WTC11 (cell line): ENCODE results near the gene TBC1D17. TPM values are rescaled to one million over a fixed set of nuclear protein-coding genes. Genes with fewer than 3 reads are reported as not detected.

Experiments
- ATF3 ChIP-seq: sonication (generic); formaldehyde crosslinking; conservative IDR thresholded peaks from 2 replicates; pipeline ENCODE4 v1.8.1; 2022; ENCODE audit warnings: mild to moderate bottlenecking, missing genetic modification reagents
- CREM ChIP-seq: sonication (generic); formaldehyde crosslinking; IDR thresholded peaks from 2 replicates; pipeline ENCODE4 v1.8.1; 2022; ENCODE audit warnings: mild to moderate bottlenecking, missing genetic modification reagents, moderate library complexity
- E2F4 ChIP-seq: sonication (generic); formaldehyde crosslinking; IDR thresholded peaks from 2 replicates; pipeline ENCODE4 v1.8.1; 2022; ENCODE audit warnings: low read depth, mild to moderate bottlenecking, moderate library complexity, missing genetic modification reagents, borderline replicate concordance
- EMX1 ChIP-seq: fragments of 250-450 bp; sonication (Bioruptor Pico); IDR thresholded peaks from 2 replicates; pipeline ENCODE4 v1.8.0; 2021; ENCODE audit warnings: mild to moderate bottlenecking
- FOXJ3 ChIP-seq: sonication (generic); formaldehyde crosslinking; IDR thresholded peaks from 2 replicates; pipeline ENCODE4 v1.9.0; 2021; ENCODE audit warnings: missing genetic modification reagents, mild to moderate bottlenecking, borderline replicate concordance
- FOXP1 ChIP-seq: sonication (generic); formaldehyde crosslinking; IDR thresholded peaks from 2 replicates; pipeline ENCODE4 v1.8.0; 2022; ENCODE audit warnings: missing genetic modification reagents, mild to moderate bottlenecking, moderate library complexity, borderline replicate concordance
- FOXP4 ChIP-seq: sonication (generic); formaldehyde crosslinking; IDR thresholded peaks from 2 replicates; pipeline ENCODE4 v1.8.0; 2022; ENCODE audit warnings: mild to moderate bottlenecking, missing genetic modification reagents
- GRHL2 ChIP-seq: fragments of 250-450 bp; sonication (Bioruptor Pico); IDR thresholded peaks from 2 replicates; pipeline ENCODE4 v1.8.0; 2022; ENCODE audit warnings: mild to moderate bottlenecking, moderate library complexity; ENCODE audit not compliant: insufficient replicate concordance, severe bottlenecking
- IRF2 ChIP-seq: sonication (generic); formaldehyde crosslinking; IDR thresholded peaks from 2 replicates; pipeline ENCODE4 v1.8.0; 2022; ENCODE audit warnings: low read depth, missing genetic modification reagents, borderline replicate concordance
- MXD4 ChIP-seq: fragments of 250-450 bp; sonication (Bioruptor Pico); IDR thresholded peaks from 2 replicates; pipeline ENCODE4 v1.8.0; 2021; ENCODE audit warnings: mild to moderate bottlenecking, moderate library complexity, borderline replicate concordance
- NR3C1 ChIP-seq: sonication (generic); formaldehyde crosslinking; conservative IDR thresholded peaks from 2 replicates; pipeline ENCODE4 v1.8.1; 2023; ENCODE audit warnings: low read depth, mild to moderate bottlenecking, missing genetic modification reagents
- RELA ChIP-seq: sonication (generic); formaldehyde crosslinking; IDR thresholded peaks from 2 replicates; pipeline ENCODE4 v1.8.1; 2022; ENCODE audit warnings: missing genetic modification reagents, mild to moderate bottlenecking, borderline replicate concordance
- SMAD3 ChIP-seq: sonication (generic); formaldehyde crosslinking; IDR thresholded peaks from 2 replicates; pipeline ENCODE4 v1.8.0; 2022; ENCODE audit warnings: missing genetic modification reagents, mild to moderate bottlenecking, borderline replicate concordance
- ZBTB43 ChIP-seq: sonication (generic); formaldehyde crosslinking; IDR thresholded peaks from 2 replicates; pipeline ENCODE4 v1.8.1; 2023; ENCODE audit warnings: mild to moderate bottlenecking, missing genetic modification reagents
- ZNF232 ChIP-seq: sonication (generic); formaldehyde crosslinking; IDR thresholded peaks from 2 replicates; pipeline ENCODE4 v1.8.0; 2022; ENCODE audit warnings: mild to moderate bottlenecking, missing genetic modification reagents
- ZNF263 ChIP-seq: sonication (generic); formaldehyde crosslinking; IDR thresholded peaks from 2 replicates; pipeline ENCODE4 v1.8.1; 2022; ENCODE audit warnings: low read depth, mild to moderate bottlenecking, moderate library complexity, missing genetic modification reagents
- ZNF317 ChIP-seq: sonication (generic); formaldehyde crosslinking; IDR thresholded peaks from 2 replicates; pipeline ENCODE4 v1.8.1; 2023; ENCODE audit warnings: low read depth, mild to moderate bottlenecking, moderate library complexity, missing genetic modification reagents, borderline replicate concordance
- ZNF396 ChIP-seq: fragments of 250-450 bp; sonication (Bioruptor Pico); IDR thresholded peaks from 2 replicates; pipeline ENCODE4 v1.8.0; 2021; ENCODE audit warnings: mild to moderate bottlenecking, moderate library complexity, borderline replicate concordance
- ZNF416 ChIP-seq: fragments of 250-450 bp; sonication (Bioruptor Pico); IDR thresholded peaks from 2 replicates; pipeline ENCODE4 v1.9.0; 2021; ENCODE audit warnings: mild to moderate bottlenecking, inconsistent platforms
- ZNF671 ChIP-seq: fragments of 250-450 bp; sonication (Bioruptor Pico); IDR thresholded peaks from 2 replicates; pipeline ENCODE4 v1.8.0; 2021; ENCODE audit warnings: mild to moderate bottlenecking
- total RNA-seq: library from RNA; stranded (reverse); gene quantifications from 3 replicates; pipeline ENCODE4 v1.2.3, GENCODE V29; 2021
- TF ChIP-seq, protein P1 (sequence below): fragments of 250-450 bp; sonication (Bioruptor Pico); IDR thresholded peaks from 2 replicates; pipeline ENCODE4 v1.9.0; 2021; ENCODE audit warnings: moderate library complexity, mild to moderate bottlenecking, inconsistent platforms, borderline replicate concordance
- TF ChIP-seq, protein P2 (sequence below): sonication (generic); formaldehyde crosslinking; IDR thresholded peaks from 2 replicates; pipeline ENCODE4 v1.8.0; 2022; ENCODE audit warnings: mild to moderate bottlenecking, missing genetic modification reagents
- TF ChIP-seq, protein P3 (sequence below): fragments of 250-450 bp; sonication (Bioruptor Pico); IDR thresholded peaks from 2 replicates; pipeline ENCODE4 v1.9.0; 2021; ENCODE audit warnings: mild to moderate bottlenecking
- TF ChIP-seq, protein P4 (sequence below): sonication (generic); formaldehyde crosslinking; IDR thresholded peaks from 2 replicates; pipeline ENCODE4 v1.8.1; 2023; ENCODE audit warnings: mild to moderate bottlenecking, missing genetic modification reagents, moderate library complexity
- TF ChIP-seq, protein P5 (sequence below): sonication (generic); formaldehyde crosslinking; IDR thresholded peaks from 2 replicates; pipeline ENCODE4 v1.8.1; 2022; ENCODE audit warnings: mild to moderate bottlenecking, moderate library complexity, missing genetic modification reagents

The TBC1D17 gene
- total RNA-seq, 1 experiment from 2014 or later, result 52.8 TPM

GRCh38 chr19:49876422-49877019 is 981 bp upstream of the TBC1D17 start (continued):
- TF ChIP-seq, protein P1, sequence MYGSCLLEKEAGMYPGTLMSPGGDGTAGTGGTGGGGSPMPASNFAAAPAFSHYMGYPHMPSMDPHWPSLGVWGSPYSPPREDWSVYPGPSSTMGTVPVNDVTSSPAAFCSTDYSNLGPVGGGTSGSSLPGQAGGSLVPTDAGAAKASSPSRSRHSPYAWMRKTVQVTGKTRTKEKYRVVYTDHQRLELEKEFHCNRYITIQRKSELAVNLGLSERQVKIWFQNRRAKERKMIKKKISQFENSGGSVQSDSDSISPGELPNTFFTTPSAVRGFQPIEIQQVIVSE (CRISPR knock-in tag), result no peak
- TF ChIP-seq CREM (CRISPR knock-in tag) (peak; percentile 93), SMAD3 (CRISPR knock-in tag) (peak; percentile 35; the same call in 1 of the 2 replicates), ZNF416 (CRISPR knock-in tag) (peak; percentile 82), MXD4 (CRISPR knock-in tag) (no peak), ZNF232 (peak; percentile 84), ZNF263 (CRISPR knock-in tag) (no peak; the same call in 1 of the 2 replicates), ZNF396 (CRISPR knock-in tag) (no peak), E2F4 (0 out of 2 replicates have a peak, but pooled peaks have one; percentile 70), NR3C1 (CRISPR knock-in tag) (no peak), EMX1 (no peak), ATF3 (CRISPR knock-in tag) (0 out of 2 replicates have a peak, but pooled peaks have one; percentile 39), RELA (CRISPR knock-in tag) (no peak), IRF2 (CRISPR knock-in tag) (no peak), ZBTB43 (CRISPR knock-in tag) (no peak), FOXJ3 (CRISPR knock-in tag) (no peak), FOXP1 (CRISPR knock-in tag) (peak; percentile 96; the same call in 1 of the 2 replicates), GRHL2 (CRISPR knock-in tag) (no peak), FOXP4 (no peak; the same call in 1 of the 2 replicates), ZNF671 (CRISPR knock-in tag) (no peak), ZNF317 (CRISPR knock-in tag) (0 out of 2 replicates have a peak, but pooled peaks have one; percentile 51)
- TF ChIP-seq, protein P2, sequence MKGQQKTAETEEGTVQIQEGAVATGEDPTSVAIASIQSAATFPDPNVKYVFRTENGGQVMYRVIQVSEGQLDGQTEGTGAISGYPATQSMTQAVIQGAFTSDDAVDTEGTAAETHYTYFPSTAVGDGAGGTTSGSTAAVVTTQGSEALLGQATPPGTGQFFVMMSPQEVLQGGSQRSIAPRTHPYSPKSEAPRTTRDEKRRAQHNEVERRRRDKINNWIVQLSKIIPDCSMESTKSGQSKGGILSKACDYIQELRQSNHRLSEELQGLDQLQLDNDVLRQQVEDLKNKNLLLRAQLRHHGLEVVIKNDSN (CRISPR knock-in tag), result peak; percentile 81
- TF ChIP-seq, protein P3, sequence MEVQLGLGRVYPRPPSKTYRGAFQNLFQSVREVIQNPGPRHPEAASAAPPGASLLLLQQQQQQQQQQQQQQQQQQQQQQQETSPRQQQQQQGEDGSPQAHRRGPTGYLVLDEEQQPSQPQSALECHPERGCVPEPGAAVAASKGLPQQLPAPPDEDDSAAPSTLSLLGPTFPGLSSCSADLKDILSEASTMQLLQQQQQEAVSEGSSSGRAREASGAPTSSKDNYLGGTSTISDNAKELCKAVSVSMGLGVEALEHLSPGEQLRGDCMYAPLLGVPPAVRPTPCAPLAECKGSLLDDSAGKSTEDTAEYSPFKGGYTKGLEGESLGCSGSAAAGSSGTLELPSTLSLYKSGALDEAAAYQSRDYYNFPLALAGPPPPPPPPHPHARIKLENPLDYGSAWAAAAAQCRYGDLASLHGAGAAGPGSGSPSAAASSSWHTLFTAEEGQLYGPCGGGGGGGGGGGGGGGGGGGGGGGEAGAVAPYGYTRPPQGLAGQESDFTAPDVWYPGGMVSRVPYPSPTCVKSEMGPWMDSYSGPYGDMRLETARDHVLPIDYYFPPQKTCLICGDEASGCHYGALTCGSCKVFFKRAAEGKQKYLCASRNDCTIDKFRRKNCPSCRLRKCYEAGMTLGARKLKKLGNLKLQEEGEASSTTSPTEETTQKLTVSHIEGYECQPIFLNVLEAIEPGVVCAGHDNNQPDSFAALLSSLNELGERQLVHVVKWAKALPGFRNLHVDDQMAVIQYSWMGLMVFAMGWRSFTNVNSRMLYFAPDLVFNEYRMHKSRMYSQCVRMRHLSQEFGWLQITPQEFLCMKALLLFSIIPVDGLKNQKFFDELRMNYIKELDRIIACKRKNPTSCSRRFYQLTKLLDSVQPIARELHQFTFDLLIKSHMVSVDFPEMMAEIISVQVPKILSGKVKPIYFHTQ (CRISPR knock-in tag), result no peak
- TF ChIP-seq, protein P4, sequence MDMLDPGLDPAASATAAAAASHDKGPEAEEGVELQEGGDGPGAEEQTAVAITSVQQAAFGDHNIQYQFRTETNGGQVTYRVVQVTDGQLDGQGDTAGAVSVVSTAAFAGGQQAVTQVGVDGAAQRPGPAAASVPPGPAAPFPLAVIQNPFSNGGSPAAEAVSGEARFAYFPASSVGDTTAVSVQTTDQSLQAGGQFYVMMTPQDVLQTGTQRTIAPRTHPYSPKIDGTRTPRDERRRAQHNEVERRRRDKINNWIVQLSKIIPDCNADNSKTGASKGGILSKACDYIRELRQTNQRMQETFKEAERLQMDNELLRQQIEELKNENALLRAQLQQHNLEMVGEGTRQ (CRISPR knock-in tag), result peak; percentile 88
- TF ChIP-seq, protein P5, sequence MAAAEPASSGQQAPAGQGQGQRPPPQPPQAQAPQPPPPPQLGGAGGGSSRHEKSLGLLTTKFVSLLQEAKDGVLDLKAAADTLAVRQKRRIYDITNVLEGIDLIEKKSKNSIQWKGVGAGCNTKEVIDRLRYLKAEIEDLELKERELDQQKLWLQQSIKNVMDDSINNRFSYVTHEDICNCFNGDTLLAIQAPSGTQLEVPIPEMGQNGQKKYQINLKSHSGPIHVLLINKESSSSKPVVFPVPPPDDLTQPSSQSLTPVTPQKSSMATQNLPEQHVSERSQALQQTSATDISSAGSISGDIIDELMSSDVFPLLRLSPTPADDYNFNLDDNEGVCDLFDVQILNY (CRISPR knock-in tag), result peak; percentile 53; the same call in 1 of the 2 replicates
